T47D (cell line): ENCODE data around the gene ZNF622.
"Not testable (repeated sequence)": the region's sequence is repeated elsewhere in the genome, so short reads cannot be mapped to it uniquely, and the experiment has no call there.

Experiments used
- DNase-seq, 2 experiments: peaks; one replicate each; pipeline versions ENCODE4 v3.0.0 to v3.0.0-alpha.2; 2011 to 2012; ENCODE audit warnings: low read depth in 1 of 2, low spot score in 1 of 2
- JUND ChIP-seq: IDR thresholded peaks from 2 replicates; pipeline ENCODE4 v1.6.1; 2012; ENCODE audit warnings: low read depth
- in situ Hi-C: cut with HindIII; loops from 2 replicates; pipeline ENCODE4 v1.10.0; 2016; ENCODE audit warnings: low sequenced_read_pairs, low pct_unique_long_range_greater_than_20kb

The ZNF622 gene

GRCh38 chr5:16492398-16493140 is 27.0 kb upstream of the ZNF622 start:
- DNase-seq: peak in 1 of 2 experiments; percentile 46
- in situ Hi-C loops: no loop called here
- no peak for TF ChIP-seq JUND

DNA sequence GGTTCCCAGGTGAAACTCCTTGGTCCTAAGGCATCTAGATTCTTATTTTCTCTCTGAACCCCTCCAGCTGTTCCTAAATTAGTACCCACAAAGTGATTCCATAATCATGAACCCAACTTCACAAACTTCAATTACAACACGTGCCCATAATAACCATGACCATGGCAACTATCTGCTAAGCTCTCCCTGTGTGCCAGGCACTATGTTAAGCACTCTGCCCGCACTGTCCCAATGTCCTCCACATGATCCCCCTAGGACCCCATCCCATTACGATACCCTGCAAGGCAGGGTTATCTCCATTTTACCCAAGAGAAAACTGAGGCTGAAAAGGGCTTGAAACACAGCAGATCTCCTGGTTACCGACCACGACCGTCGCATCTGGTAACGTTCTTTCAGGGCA is 25.3 kb upstream of the ZNF622 start:
- no peak for DNase-seq
- in situ Hi-C loops: no loop called here
- TF ChIP-seq JUND: no peak

DNA sequence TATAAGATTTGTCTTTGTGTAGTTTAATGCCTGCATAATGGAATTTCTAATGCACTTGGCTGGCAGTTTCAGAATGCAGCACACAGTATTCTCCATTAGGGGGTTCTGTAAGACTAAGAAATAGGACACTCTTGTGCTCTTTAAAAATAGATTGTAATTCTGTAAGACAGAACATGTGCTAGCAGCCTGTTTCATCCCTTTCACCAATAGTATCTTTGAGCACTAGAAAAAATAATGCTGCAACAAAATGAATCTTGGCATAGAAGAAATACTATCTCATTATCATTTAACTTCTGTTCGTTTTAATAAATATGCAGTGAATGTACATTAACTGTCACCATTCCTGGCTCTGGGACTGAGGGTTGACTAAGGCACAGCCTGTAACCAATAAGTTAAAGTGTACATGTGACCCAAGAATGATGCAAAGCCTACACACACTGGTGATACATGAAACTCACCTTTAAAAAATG is 23.8 kb upstream of the ZNF622 start:
- in situ Hi-C loops: no loop called here
- no peak for TF ChIP-seq JUND
- DNase-seq: peak; percentile 31 to 71

DNA sequence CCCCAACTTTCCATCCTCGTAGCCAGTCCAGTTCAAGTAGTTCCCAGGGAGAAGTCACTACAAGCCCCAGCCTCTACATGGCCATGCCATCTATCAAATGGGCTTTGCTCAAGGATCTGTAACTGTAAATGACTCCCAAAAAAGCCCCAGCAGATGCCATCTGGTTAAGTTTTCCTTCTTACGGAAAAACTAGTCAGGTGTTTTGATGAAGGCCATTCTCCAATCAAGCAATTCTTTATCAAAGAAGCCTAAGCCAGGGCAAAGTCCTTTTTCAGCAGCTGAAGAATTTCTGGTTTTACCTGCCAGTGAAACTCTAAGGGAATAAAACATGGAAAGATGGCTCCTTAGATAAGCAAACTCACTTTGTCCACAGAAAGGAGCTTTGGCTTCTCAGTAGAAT is 21.9 kb upstream of the ZNF622 start:
- in situ Hi-C loops: no loop called here
- no peak for DNase-seq
- no peak for TF ChIP-seq JUND

GRCh38 chr5:16486711-16487111 is 21.1 kb upstream of the ZNF622 start:
- in situ Hi-C loops: no loop called here
- DNase-seq: no peak
- no peak for TF ChIP-seq JUND

DNA sequence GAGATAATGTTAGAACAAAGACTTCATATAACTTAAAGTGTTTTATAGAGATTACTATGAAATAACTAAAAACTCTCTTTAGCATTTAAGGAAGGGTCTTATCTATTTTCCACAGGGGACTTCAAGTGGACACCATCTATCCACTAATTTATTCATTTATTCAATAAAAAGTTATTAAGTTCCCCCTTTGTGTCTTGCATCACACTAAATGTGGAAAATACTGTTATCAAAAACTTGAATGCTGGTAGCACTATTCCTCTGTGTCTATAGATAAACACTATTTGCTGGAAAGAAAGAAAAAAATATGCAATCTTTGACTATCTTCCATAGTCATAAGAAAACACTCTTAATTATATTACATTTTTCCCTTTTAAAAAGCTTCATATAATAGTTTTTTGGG is 20.1 kb upstream of the ZNF622 start:
- in situ Hi-C loops: no loop called here
- no peak for TF ChIP-seq JUND
- no peak for DNase-seq

GRCh38 chr5:16484081-16484480 is 18.5 kb upstream of the ZNF622 start:
- in situ Hi-C loops: no loop called here
- no peak for TF ChIP-seq JUND
- no peak for DNase-seq

- in situ Hi-C loops: no loop called here
Measured at GRCh38 chr5:16483361-16483760, 17.8 kb upstream of the ZNF622 start.

DNA sequence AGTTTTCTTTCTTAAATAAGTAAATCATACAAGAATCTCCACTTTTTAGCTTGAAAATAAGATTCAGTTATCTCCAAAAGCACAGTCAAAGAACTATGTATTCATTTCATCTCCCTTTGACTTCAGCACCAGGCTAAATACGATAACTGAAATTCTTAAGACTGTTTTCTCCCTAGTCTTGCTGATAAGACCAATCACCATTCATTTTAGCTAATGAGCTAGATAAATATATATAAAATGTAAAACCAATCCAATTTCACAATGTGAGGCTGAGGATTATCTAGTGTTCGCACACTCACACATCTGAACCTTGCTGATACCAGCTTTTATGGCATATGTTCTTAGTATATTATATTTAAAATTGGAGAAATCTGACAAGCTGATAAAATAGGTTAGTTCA is 17.3 kb upstream of the ZNF622 start:
- in situ Hi-C loops: no loop called here
- TF ChIP-seq JUND: no peak
- no peak for DNase-seq

More at GRCh38 chr5:16483361-16483760, 17.8 kb upstream of the ZNF622 start:
- TF ChIP-seq JUND: no peak
- no peak for DNase-seq

DNA sequence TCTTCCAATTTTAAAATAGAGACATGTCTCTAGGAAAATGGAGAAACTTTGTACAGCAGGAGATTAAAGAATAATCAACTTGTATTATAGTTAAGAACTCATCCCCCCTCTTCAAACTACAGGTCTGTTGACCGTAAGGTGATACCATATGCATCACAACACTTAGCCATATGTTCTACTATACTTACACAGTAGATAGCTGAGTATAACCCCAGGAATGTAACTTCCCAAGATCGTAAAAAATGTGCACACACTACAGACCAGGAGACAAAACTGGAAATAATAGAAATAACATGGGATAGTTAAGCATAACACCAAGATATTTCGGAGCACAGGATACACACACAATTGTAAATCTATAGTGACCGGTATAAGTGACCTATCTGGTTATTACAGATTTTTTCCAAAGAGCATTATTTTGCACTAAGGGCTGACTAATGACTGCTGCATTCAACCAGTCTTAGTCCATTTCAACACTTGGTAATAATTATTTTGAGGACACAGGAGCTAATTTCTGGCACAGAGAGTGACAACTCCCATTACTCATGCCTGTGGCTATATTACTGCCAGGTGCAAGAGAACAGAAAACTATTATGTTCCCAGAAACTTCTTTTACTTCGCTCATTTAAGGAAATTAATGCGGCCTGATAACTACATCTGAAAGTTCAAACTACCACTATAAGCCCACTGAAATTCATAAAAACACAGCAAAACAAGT is 15.4 kb upstream of the ZNF622 start:
- TF ChIP-seq JUND: no peak
- in situ Hi-C loops: no loop called here
- no peak for DNase-seq

- no peak for DNase-seq
- in situ Hi-C loops: no loop called here
- TF ChIP-seq JUND: no peak
Measured at GRCh38 chr5:16480144-16480543, 14.5 kb upstream of the ZNF622 start.

GRCh38 chr5:16477541-16477940 is 11.9 kb upstream of the ZNF622 start:
- TF ChIP-seq JUND: no peak
- in situ Hi-C loops: no loop called here
- no peak for DNase-seq

DNA sequence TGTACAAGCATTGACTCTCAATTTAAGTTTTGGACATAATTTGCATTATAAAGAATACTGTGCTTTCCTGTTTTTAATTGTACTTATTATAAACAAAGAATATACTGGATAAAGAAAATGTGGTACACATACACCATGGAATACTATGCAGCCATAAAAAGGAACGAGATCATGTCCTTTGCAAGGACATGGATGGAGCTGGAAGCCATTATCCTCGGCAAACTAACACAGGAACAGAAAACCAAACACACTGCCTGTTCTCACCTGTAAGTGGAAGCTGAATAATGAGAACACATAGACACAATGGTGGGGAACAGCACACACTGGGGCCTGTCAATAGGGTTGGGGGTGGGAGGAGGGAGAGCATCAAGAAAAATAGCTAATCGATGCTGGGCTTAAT is 10.8 kb upstream of the ZNF622 start:
- in situ Hi-C loops: not testable (repeated sequence)

More for the DNA sequence above, 10.8 kb upstream of the ZNF622 start:
- DNase-seq: not testable (repeated sequence)
